GM12801 (cell line): ENCODE measurements around the gene IFNA1.

Experiments
- TF ChIP-seq, protein P1 (sequence below): IDR thresholded peaks from one replicate; pipeline ENCODE4 v1.5.1; 2011; ENCODE audit warnings: control low read depth; ENCODE audit not compliant: insufficient read length; ENCODE audit errors: extremely low read depth

The IFNA1 gene

GRCh38 chr9:21429191-21429590, 11.0 kb upstream of the IFNA1 start:
- TF ChIP-seq, protein P1, sequence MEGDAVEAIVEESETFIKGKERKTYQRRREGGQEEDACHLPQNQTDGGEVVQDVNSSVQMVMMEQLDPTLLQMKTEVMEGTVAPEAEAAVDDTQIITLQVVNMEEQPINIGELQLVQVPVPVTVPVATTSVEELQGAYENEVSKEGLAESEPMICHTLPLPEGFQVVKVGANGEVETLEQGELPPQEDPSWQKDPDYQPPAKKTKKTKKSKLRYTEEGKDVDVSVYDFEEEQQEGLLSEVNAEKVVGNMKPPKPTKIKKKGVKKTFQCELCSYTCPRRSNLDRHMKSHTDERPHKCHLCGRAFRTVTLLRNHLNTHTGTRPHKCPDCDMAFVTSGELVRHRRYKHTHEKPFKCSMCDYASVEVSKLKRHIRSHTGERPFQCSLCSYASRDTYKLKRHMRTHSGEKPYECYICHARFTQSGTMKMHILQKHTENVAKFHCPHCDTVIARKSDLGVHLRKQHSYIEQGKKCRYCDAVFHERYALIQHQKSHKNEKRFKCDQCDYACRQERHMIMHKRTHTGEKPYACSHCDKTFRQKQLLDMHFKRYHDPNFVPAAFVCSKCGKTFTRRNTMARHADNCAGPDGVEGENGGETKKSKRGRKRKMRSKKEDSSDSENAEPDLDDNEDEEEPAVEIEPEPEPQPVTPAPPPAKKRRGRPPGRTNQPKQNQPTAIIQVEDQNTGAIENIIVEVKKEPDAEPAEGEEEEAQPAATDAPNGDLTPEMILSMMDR, result no peak

GRCh38 chr9:21432672-21433425, 7.4 kb upstream of the IFNA1 start:
- TF ChIP-seq, protein P1, result no peak

DNA sequence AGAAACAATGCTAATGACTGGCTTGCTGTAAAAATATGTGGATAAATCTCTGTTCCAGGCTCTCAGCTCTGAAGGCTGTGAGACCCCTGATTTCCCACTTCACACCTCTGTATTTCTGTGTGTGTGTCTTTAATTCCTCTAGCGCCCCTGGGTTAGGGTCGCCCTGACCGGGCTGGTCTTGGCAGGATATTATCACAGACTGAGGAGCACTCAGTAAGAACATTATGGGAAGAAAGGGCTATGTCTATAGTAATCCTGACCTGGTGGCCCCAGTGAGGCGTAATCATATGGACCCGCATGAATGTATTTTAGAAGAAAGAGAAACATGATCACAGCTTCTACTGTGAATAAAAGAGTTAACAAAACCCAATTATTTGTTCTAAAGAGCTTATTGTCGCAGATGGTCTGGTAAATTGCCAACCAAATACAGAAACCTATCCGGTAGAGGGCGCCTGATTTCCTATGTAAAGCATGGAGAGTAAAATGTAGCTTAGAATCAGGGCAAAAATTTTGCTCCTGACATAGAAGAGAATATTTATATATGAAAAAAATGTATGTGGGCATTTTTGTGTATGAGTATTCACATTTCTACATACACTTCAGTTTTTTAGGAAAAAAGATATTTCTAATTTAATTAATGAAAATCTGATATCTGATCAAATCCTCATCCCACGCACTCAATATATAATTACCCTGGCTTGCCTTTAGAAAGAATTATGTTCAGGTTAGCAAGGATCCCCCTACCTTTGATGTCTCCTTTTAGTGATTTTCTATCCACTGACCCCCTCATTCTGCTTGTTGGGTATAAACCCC, 5.8 kb upstream of the IFNA1 start:
- TF ChIP-seq, protein P1, result no peak

- TF ChIP-seq, protein P1, result no peak
Observed at GRCh38 chr9:21443849-21444625, 3.8 kb downstream of the IFNA1 start.

DNA sequence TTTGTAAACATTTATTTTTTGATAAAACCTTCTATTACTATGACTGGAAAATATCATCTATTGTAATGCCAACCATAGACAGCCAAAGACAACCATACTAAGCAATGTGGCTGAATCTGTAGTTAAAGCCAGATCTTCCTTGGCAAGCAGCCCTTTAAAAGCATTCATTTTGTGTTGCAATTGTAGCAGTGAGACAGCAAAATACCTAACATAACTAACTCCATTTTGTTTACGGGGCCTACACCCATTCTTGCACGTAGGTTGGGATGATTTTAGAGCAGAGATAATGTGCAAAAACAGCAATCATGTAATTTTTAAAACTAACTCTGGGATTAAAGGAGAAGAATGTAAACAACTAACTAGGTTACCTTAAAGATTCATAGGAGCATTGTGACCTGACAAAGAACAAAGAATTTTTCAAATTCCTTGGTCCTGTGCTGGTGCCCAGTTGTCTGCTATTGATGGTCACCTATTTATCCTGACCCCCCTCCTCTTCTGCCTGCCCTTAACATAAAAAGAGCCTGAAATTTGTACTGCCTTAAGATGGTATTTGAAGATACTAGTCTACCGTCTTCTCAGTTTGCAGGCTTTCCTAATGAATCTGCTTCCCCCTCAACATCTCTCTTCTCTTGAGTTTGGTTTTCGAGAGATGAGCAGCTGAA, 10.6 kb downstream of the IFNA1 start:
- TF ChIP-seq, protein P1, result no peak

GRCh38 chr9:21452681-21453080, 12.4 kb downstream of the IFNA1 start:
- TF ChIP-seq, protein P1, result no peak
